PFSK-1 (cell line): ENCODE results near the gene MAPK7.

Experiments
- FOXP2 ChIP-seq: optimal IDR thresholded peaks from 2 replicates; pipeline ENCODE3; 2011; ENCODE audit warnings: borderline replicate concordance, control low read depth, inconsistent platforms; ENCODE audit not compliant: insufficient read depth; ENCODE audit errors: extremely low read length, extremely low read depth
- POLR2AphosphoS5 ChIP-seq: IDR thresholded peaks from 2 replicates; pipeline ENCODE4 v1.6.1; 2012; ENCODE audit warnings: low read depth, mild to moderate bottlenecking, control low read depth, low read length, moderate library complexity
- SIN3A ChIP-seq: IDR thresholded peaks from 2 replicates; pipeline ENCODE4 v1.6.1; 2012; ENCODE audit warnings: mild to moderate bottlenecking, low read length, moderate library complexity, borderline replicate concordance; ENCODE audit not compliant: insufficient read depth
- TAF1 ChIP-seq: IDR thresholded peaks from 2 replicates; pipeline ENCODE4 v1.6.1; 2012; ENCODE audit warnings: low read length, control low read depth, borderline replicate concordance; ENCODE audit not compliant: insufficient read depth
- TF ChIP-seq, protein P1 (sequence below), 2 experiments: IDR thresholded peaks; 2 replicates each; pipeline versions ENCODE4 v1.6.1 to v1.8.0; 2011 to 2012; ENCODE audit warnings: low read depth in 2 of 2, low read length in 2 of 2, control low read depth in 1 of 2, inconsistent platforms in 1 of 2, mild to moderate bottlenecking in 1 of 2, moderate library complexity in 1 of 2; ENCODE audit not compliant: insufficient read depth in 1 of 2

DNA sequence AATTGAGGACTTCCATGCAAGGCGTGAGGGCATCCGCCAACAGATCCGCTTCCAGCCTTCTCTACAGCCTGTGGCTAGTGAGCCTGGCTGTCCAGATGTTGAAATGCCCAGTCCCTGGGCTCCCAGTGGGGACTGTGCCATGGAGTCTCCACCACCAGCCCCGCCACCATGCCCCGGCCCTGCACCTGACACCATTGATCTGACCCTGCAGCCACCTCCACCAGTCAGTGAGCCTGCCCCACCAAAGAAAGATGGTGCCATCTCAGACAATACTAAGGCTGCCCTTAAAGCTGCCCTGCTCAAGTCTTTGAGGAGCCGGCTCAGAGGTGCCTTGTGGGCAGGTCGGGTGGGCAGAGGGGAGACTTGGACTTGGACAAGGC lies 3.1 kb downstream of the MAPK7 start:
- TF ChIP-seq POLR2AphosphoS5 (no peak), TAF1 (no peak), FOXP2 (no peak), SIN3A (no peak)
- TF ChIP-seq, protein P1, sequence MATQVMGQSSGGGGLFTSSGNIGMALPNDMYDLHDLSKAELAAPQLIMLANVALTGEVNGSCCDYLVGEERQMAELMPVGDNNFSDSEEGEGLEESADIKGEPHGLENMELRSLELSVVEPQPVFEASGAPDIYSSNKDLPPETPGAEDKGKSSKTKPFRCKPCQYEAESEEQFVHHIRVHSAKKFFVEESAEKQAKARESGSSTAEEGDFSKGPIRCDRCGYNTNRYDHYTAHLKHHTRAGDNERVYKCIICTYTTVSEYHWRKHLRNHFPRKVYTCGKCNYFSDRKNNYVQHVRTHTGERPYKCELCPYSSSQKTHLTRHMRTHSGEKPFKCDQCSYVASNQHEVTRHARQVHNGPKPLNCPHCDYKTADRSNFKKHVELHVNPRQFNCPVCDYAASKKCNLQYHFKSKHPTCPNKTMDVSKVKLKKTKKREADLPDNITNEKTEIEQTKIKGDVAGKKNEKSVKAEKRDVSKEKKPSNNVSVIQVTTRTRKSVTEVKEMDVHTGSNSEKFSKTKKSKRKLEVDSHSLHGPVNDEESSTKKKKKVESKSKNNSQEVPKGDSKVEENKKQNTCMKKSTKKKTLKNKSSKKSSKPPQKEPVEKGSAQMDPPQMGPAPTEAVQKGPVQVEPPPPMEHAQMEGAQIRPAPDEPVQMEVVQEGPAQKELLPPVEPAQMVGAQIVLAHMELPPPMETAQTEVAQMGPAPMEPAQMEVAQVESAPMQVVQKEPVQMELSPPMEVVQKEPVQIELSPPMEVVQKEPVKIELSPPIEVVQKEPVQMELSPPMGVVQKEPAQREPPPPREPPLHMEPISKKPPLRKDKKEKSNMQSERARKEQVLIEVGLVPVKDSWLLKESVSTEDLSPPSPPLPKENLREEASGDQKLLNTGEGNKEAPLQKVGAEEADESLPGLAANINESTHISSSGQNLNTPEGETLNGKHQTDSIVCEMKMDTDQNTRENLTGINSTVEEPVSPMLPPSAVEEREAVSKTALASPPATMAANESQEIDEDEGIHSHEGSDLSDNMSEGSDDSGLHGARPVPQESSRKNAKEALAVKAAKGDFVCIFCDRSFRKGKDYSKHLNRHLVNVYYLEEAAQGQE (IDR thresholded peaks at IDR 0.05; ENCODE audit: insufficient read depth in 1 of 2, low read depth in 2 of 2, low read length in 2 of 2): no peak
